Daoy (cell line): ENCODE data around the gene RAMP1. TPM values are rescaled to one million over a fixed set of nuclear protein-coding genes. Genes with fewer than 3 reads are reported as not detected.
"Not testable (repeated sequence)": the region's sequence is repeated elsewhere in the genome, so short reads cannot be mapped to it uniquely, and the experiment has no call there.

Experiments used
- DNase-seq: peaks from one replicate; pipeline ENCODE4 v3.0.0-alpha.2; 2015; ENCODE audit warnings: low read depth
- total RNA-seq: library from RNA; depleted of rRNA; stranded (reverse); fragments of >200 nt; shearing (Covaris generic); gene quantifications from 2 replicates; pipeline ENCODE4 v1.2.3, GENCODE V29; 2014

The RAMP1 gene
- total RNA-seq, 1 experiment from 2014 or later: 12.9 TPM

- no peak for DNase-seq
These were observed 4.4 kb downstream of the RAMP1 start for GRCh38 chr2:237863689-237864443.

- no peak for DNase-seq
These were observed 5.1 kb downstream of the RAMP1 start for GRCh38 chr2:237864444-237864931.

GRCh38 chr2:237864940-237865622 lies 5.7 kb downstream of the RAMP1 start:
- peak; percentile 83 for DNase-seq

- DNase-seq: peak; percentile 52
These were observed 6.2 kb downstream of the RAMP1 start for GRCh38 chr2:237865623-237866041.

GRCh38 chr2:237866101-237866621 lies 6.7 kb downstream of the RAMP1 start:
- peak; percentile 71 for DNase-seq

GRCh38 chr2:237867465-237867864 lies 8.0 kb downstream of the RAMP1 start:
- no peak for DNase-seq

- not testable (repeated sequence) for DNase-seq
These were observed 8.7 kb downstream of the RAMP1 start for GRCh38 chr2:237868074-237868473.

GRCh38 chr2:237868631-237869342 lies 9.4 kb downstream of the RAMP1 start:
- no peak for DNase-seq

- DNase-seq: no peak
These were observed 10.1 kb downstream of the RAMP1 start for GRCh38 chr2:237869343-237870102.

- no peak for DNase-seq
These were observed 10.7 kb downstream of the RAMP1 start for GRCh38 chr2:237870126-237870525.

GRCh38 chr2:237870754-237871651 lies 11.6 kb downstream of the RAMP1 start:
- no peak for DNase-seq

GRCh38 chr2:237872178-237872887 lies 12.9 kb downstream of the RAMP1 start:
- DNase-seq: no peak

GRCh38 chr2:237873421-237873831 lies 14.0 kb downstream of the RAMP1 start:
- DNase-seq: no peak

GRCh38 chr2:237873897-237874551 lies 14.6 kb downstream of the RAMP1 start:
- DNase-seq: no peak

- peak; percentile 83 for DNase-seq
These were observed 15.2 kb downstream of the RAMP1 start for GRCh38 chr2:237874585-237875161.

GRCh38 chr2:237875256-237876060 lies 16.0 kb downstream of the RAMP1 start:
- DNase-seq: no peak

- no peak for DNase-seq
These were observed 16.7 kb downstream of the RAMP1 start for GRCh38 chr2:237876061-237876526.

GRCh38 chr2:237876532-237876931 lies 17.1 kb downstream of the RAMP1 start:
- DNase-seq: no peak
